ENCODE data around the gene FGF10. TPM values are rescaled to one million over a fixed set of nuclear protein-coding genes. Genes with fewer than 3 reads are reported as not detected.

The FGF10 gene
- total and polyA plus RNA-seq, 4 donors: 1.3 to 37.3 (median 4.9) TPM

DNA sequence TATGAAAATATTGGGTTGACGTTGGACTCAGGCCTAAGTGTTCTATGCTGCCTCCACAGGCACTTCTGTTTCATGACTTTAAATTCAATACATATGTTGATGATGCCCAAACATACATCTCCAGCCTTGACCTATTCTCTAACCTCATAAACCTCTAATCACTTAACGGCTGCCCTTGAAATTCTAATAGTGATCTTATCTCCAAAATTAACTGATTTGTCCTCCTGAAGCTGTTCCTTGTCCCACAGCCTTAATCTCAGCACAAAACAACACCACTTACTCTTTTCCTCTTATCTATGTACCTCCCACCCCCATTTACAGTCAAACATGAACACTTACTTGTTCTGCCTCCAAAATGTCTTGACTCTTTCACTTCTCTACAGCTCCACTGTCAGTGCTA is 43.3 kb downstream of the FGF10 start:
- no peak for DNase-seq
- H3K36me3 ChIP-seq (ENCODE audit: control insufficient read depth in 4 of 4, insufficient read depth in 4 of 4, low read length in 4 of 4): no peaks in the 10 kb centered on the region
- no peak overlapping the region for H3K27ac ChIP-seq (ENCODE audit: low read depth in 1 of 2, low read length in 1 of 2)
- ATAC-seq (ENCODE audit: insufficient read depth, low FRiP score): no peak
- TF ChIP-seq, protein P1, sequence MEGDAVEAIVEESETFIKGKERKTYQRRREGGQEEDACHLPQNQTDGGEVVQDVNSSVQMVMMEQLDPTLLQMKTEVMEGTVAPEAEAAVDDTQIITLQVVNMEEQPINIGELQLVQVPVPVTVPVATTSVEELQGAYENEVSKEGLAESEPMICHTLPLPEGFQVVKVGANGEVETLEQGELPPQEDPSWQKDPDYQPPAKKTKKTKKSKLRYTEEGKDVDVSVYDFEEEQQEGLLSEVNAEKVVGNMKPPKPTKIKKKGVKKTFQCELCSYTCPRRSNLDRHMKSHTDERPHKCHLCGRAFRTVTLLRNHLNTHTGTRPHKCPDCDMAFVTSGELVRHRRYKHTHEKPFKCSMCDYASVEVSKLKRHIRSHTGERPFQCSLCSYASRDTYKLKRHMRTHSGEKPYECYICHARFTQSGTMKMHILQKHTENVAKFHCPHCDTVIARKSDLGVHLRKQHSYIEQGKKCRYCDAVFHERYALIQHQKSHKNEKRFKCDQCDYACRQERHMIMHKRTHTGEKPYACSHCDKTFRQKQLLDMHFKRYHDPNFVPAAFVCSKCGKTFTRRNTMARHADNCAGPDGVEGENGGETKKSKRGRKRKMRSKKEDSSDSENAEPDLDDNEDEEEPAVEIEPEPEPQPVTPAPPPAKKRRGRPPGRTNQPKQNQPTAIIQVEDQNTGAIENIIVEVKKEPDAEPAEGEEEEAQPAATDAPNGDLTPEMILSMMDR (IDR thresholded peaks at IDR 0.05; ENCODE audit: control extremely low read depth, extremely low read depth): no peak
- 66 to 75% methylated on average over 2 of the region's 2 CpGs for whole genome bisulfite sequencing, 2 donors
- no peaks in the 10 kb centered on the region for H3K9me3 ChIP-seq (ENCODE audit: control insufficient read depth in 4 of 4, insufficient read depth in 3 of 4, low read length in 3 of 4)
- H3K4me1 ChIP-seq (ENCODE audit: control insufficient read depth in 5 of 5, insufficient read depth in 5 of 5, low read length in 5 of 5): no peaks in the 10 kb centered on the region
- H3K9ac ChIP-seq (ENCODE audit: insufficient read depth in 1 of 2, low read length in 2 of 2): no peak overlapping the region
- H3K27me3 ChIP-seq (ENCODE audit: control insufficient read depth in 3 of 3, insufficient read depth in 3 of 3, low read length in 2 of 3): no peaks in the 10 kb centered on the region
- no peak overlapping the region for H3K4me3 ChIP-seq

DNA sequence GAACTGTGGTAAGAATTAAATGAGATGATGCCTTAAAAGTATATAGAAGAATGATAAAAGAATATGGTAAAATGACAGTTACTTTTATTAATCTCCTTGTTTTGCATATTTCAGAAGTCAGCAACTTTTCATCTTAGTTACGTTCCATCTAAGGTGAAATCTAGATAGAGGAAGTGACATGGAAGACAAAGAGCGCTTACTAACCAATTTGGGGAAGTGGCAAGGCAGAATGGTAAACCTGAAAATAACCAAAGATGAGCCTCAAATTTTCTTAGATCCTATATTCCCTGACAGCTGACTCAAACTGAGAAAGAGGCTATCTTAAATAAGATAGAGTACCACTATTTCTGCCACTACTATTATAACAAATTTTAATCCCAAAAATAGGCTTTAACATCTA is 52.5 kb downstream of the FGF10 start:
- no peak for DNase-seq
- no peaks in the 10 kb centered on the region for H3K27me3 ChIP-seq (ENCODE audit: control insufficient read depth in 3 of 3, insufficient read depth in 3 of 3, low read length in 2 of 3)
- no peak overlapping the region for H3K4me3 ChIP-seq
- no peak overlapping the region for H3K9ac ChIP-seq (ENCODE audit: insufficient read depth in 1 of 2, low read length in 2 of 2)
- ATAC-seq (ENCODE audit: insufficient read depth, low FRiP score): no peak
- H3K9me3 ChIP-seq (ENCODE audit: control insufficient read depth in 4 of 4, insufficient read depth in 3 of 4, low read length in 3 of 4): no peaks in the 10 kb centered on the region
- H3K4me1 ChIP-seq (ENCODE audit: control insufficient read depth in 5 of 5, insufficient read depth in 5 of 5, low read length in 5 of 5): peaks cover 0 to 18% (median 0%) of the 10 kb centered on the region in 5 donors
- H3K27ac ChIP-seq (ENCODE audit: low read depth in 1 of 2, low read length in 1 of 2): no peak overlapping the region
- TF ChIP-seq, protein P1 (IDR thresholded peaks at IDR 0.05; ENCODE audit: control extremely low read depth, extremely low read depth): no peak
- 45 to 54% methylated on average over 2 of the region's 2 CpGs for WGBS, 2 donors
- peaks cover 0 to 6% (median 0%) of the 10 kb centered on the region in 4 donors for H3K36me3 ChIP-seq (ENCODE audit: control insufficient read depth in 4 of 4, insufficient read depth in 4 of 4, low read length in 4 of 4)

- no peak overlapping the region for H3K27ac ChIP-seq (ENCODE audit: low read depth in 1 of 2, low read length in 1 of 2)
- DNase-seq (no peak), ATAC-seq (ENCODE audit: insufficient read depth, low FRiP score) (no peak)
- TF ChIP-seq, protein P1 (IDR thresholded peaks at IDR 0.05; ENCODE audit: control extremely low read depth, extremely low read depth): no peak
- H3K9ac ChIP-seq (ENCODE audit: insufficient read depth in 1 of 2, low read length in 2 of 2): no peak overlapping the region
- no peaks in the 10 kb centered on the region for H3K9me3 ChIP-seq (ENCODE audit: control insufficient read depth in 4 of 4, insufficient read depth in 3 of 4, low read length in 3 of 4)
- 75 to 86% methylated on average over 1 of the region's 1 CpG for WGBS, 2 donors
- no peaks in the 10 kb centered on the region for H3K27me3 ChIP-seq (ENCODE audit: control insufficient read depth in 3 of 3, insufficient read depth in 3 of 3, low read length in 2 of 3)
- H3K4me3 ChIP-seq: no peak overlapping the region
- peaks cover 0 to 33% (median 0%) of the 10 kb centered on the region in 5 donors for H3K4me1 ChIP-seq (ENCODE audit: control insufficient read depth in 5 of 5, insufficient read depth in 5 of 5, low read length in 5 of 5)
- H3K36me3 ChIP-seq (ENCODE audit: control insufficient read depth in 4 of 4, insufficient read depth in 4 of 4, low read length in 4 of 4): peaks cover 0 to 6% (median 0%) of the 10 kb centered on the region in 4 donors
These were observed 54.6 kb downstream of the FGF10 start for GRCh38 chr5:44334622-44335021.
